GM21526 (cell line): ENCODE results near the gene ARPC1B.
"Not testable (repeated sequence)": the region's sequence is repeated elsewhere in the genome, so short reads cannot be mapped to it uniquely, and the experiment has no call there.

Experiments
- ATAC-seq: cut with Tn5 transposase; IDR thresholded peaks from one replicate; pipeline ENCODE4 v1.9.1; 2021; ENCODE audit warnings: moderate library complexity; ENCODE audit not compliant: unreplicated experiment, low FRiP score

Gene ARPC1B

GRCh38 chr7:99374111-99375064 is at the start of gene ARPC1B:
Gene ARPC1B, plus strand, starts transcription at chr7:99374730. Its CDS starts 10,985 bp downstream, at chr7:99385715.
- ATAC-seq, result peak; percentile 48

- ATAC-seq, result no peak
These were observed 49.5 kb upstream of the ARPC1B start for GRCh38 chr7:99325001-99325493.

GRCh38 chr7:99325592-99326407 is 48.7 kb upstream of the ARPC1B start, which contains the start of gene ARPC1A:
Gene ARPC1A, plus strand, starts transcription at chr7:99325898. Its CDS starts 7,456 bp downstream, at chr7:99333354.
- peak; percentile 70 for ATAC-seq

GRCh38 chr7:99326408-99326782 is 48.1 kb upstream of the ARPC1B start:
- no peak for ATAC-seq

GRCh38 chr7:99330314-99330961 is 44.1 kb upstream of the ARPC1B start:
- ATAC-seq, result not testable (repeated sequence)

GRCh38 chr7:99331002-99331401 is 43.5 kb upstream of the ARPC1B start:
- ATAC-seq, result no peak

GRCh38 chr7:99339595-99339994 is 34.9 kb upstream of the ARPC1B start:
- ATAC-seq, result no peak

- no peak for ATAC-seq
These were observed 33.9 kb upstream of the ARPC1B start for GRCh38 chr7:99340659-99341058.

- ATAC-seq, result no peak
These were observed 30.4 kb upstream of the ARPC1B start for GRCh38 chr7:99344061-99344647.

GRCh38 chr7:99350641-99351040 is 23.9 kb upstream of the ARPC1B start:
- ATAC-seq, result not testable (repeated sequence)

GRCh38 chr7:99352247-99352646 is 22.3 kb upstream of the ARPC1B start:
- no peak for ATAC-seq

GRCh38 chr7:99355098-99355497 is 19.4 kb upstream of the ARPC1B start:
- no peak for ATAC-seq

- no peak for ATAC-seq
These were observed 16.6 kb upstream of the ARPC1B start for GRCh38 chr7:99357701-99358490.

- ATAC-seq, result not testable (repeated sequence)
These were observed 16.0 kb upstream of the ARPC1B start for GRCh38 chr7:99358521-99358920.

- no peak for ATAC-seq
These were observed 14.9 kb upstream of the ARPC1B start for GRCh38 chr7:99359465-99360154.

GRCh38 chr7:99362801-99363200 is 11.7 kb upstream of the ARPC1B start:
- ATAC-seq, result no peak

GRCh38 chr7:99363286-99363685 is 11.2 kb upstream of the ARPC1B start:
- ATAC-seq, result no peak

- no peak for ATAC-seq
These were observed 9.0 kb upstream of the ARPC1B start for GRCh38 chr7:99365318-99366141.
